CD4-positive, alpha-beta T cell (primary cell): Measurements from ENCODE around the gene GPX3. TPM values are rescaled to one million over a fixed set of nuclear protein-coding genes. Genes with fewer than 3 reads are reported as not detected.
A peak's percentile ranks its signal among the peaks of the same experiment; 100 is the strongest.

ENCODE experiments used
- ATAC-seq: fragments of 200-7000 bp; cut with Tn5 transposase; one replicate; pipeline ENCODE4 v1.10.0; 2022; ENCODE audit warnings: mild to moderate bottlenecking; ENCODE audit not compliant: poor library complexity
- CTCF ChIA-PET: fragments of 350-600 bp; sonication (Branson Sonifier 250); formaldehyde crosslinking; loops from one replicate; lab custom pipeline; 2021; ENCODE audit warnings: antibody characterized with exemption, inconsistent platforms; lab: Charles Lee
- POLR2A ChIA-PET: fragments of 350-600 bp; sonication (Branson Sonifier 250); formaldehyde crosslinking; loops from one replicate; lab custom pipeline; 2021; ENCODE audit warnings: antibody characterized with exemption, inconsistent platforms; lab: Charles Lee
- DNase-seq, 14 experiments: peaks; one replicate each; pipeline ENCODE4 v3.0.0-alpha.2; 2013 to 2020; ENCODE audit warnings: mixed read lengths in 2 of 14
- H3K27ac ChIP-seq, 2 donors: one replicate each; pipeline versions ENCODE4 v1.5.1 to v1.7.0; 2013; ENCODE audit warnings: low read length in 2 of 2, low read depth in 1 of 2, mild to moderate bottlenecking in 1 of 2
- H3K27me3 ChIP-seq, 2 experiments: 1 replicate in 1 of 2; 2 replicates in 1 of 2; pipeline versions ENCODE4 v1.6.1 to v1.7.0; 2013; ENCODE audit warnings: low read length in 2 of 2, control low read depth in 1 of 2, mild to moderate bottlenecking in 1 of 2, moderate library complexity in 1 of 2; ENCODE audit not compliant: insufficient read depth in 2 of 2, control insufficient read depth in 1 of 2
- H3K36me3 ChIP-seq: one replicate; pipeline ENCODE4 v1.6.1; 2013; ENCODE audit warnings: low read length, control low read depth; ENCODE audit not compliant: insufficient read depth
- H3K4me1 ChIP-seq: one replicate; pipeline ENCODE4 v1.6.1; 2013; ENCODE audit warnings: low read length, control low read depth; ENCODE audit not compliant: insufficient read depth
- H3K4me3 ChIP-seq: one replicate; pipeline ENCODE4 v1.5.1; 2013; ENCODE audit warnings: mild to moderate bottlenecking, low read length, moderate library complexity
- H3K9me3 ChIP-seq, 2 experiments: 1 replicate in 1 of 2; 2 replicates in 1 of 2; pipeline versions ENCODE4 v1.6.1 to v1.7.0; 2013; ENCODE audit warnings: low read length in 2 of 2, mild to moderate bottlenecking in 2 of 2, control low read depth in 1 of 2, moderate library complexity in 1 of 2; ENCODE audit not compliant: control insufficient read depth in 1 of 2, insufficient read depth in 1 of 2
- H3K27ac Mint-ChIP-seq: one replicate; pipeline ENCODE4 v1.8.0; 2020; ENCODE audit warnings: mixed read lengths
- H3K27me3 Mint-ChIP-seq: one replicate; pipeline ENCODE4 v1.8.0; 2021; ENCODE audit warnings: mixed read lengths
- H3K36me3 Mint-ChIP-seq: one replicate; pipeline ENCODE4 v1.8.0; 2021; ENCODE audit warnings: low read depth, mixed read lengths
- H3K4me1 Mint-ChIP-seq: one replicate; pipeline ENCODE4 v1.8.0; 2021; ENCODE audit warnings: low read depth, mixed read lengths
- H3K4me3 Mint-ChIP-seq: one replicate; pipeline ENCODE4 v1.8.0; 2020; ENCODE audit warnings: mild to moderate bottlenecking, mixed read lengths
- H3K9me3 Mint-ChIP-seq: one replicate; pipeline ENCODE4 v1.8.0; 2020; ENCODE audit warnings: mixed read lengths
- CTCF ChIP-seq: fragments of 200-600 bp; IDR thresholded peaks from one replicate; pipeline ENCODE4 v1.8.0; 2022; ENCODE audit warnings: antibody characterized with exemption, mild to moderate bottlenecking
- intact Hi-C, 2 experiments: fragments of 100-400 bp; cut with DNase I in 1 of 2; cut with micrococcal nuclease in 1 of 2; formaldehyde crosslinking; loops; one replicate each; pipeline versions ENCODE4 v1.15.1 to v1.9.0; 2023 to 2025; cut with DNase I, micrococcal nuclease
- polyA plus RNA-seq, 2 donors: library from polyadenylated mRNA; unstranded; fragments of 120-200 nt; gene quantifications; one replicate each; pipeline ENCODE4 v1.2.1, GENCODE V29; 2013
- total RNA-seq, 174 experiments: library from RNA in 2 of 174; stranded (reverse) in 2 of 174; gene quantifications; one replicate each; pipeline ENCODE4 v1.2.3 and lab custom pipeline; 2021 to 2026

Gene GPX3
- under 1 TPM in 1 of 2 experiments, not detected in 1; 0.58 TPM for total RNA-seq
- 1.5 TPM for polyA plus RNA-seq (2013, experiment 1 of 2)
- polyA plus RNA-seq (2013, experiment 2 of 2), result 3.4 TPM
- 0 to 0.95 (median 0.05) reads per million in 172 experiments for total RNA-seq (lab: John Stamatoyannopoulos, UW)

- no peaks in the 10 kb centered on the region for H3K27me3 Mint-ChIP-seq
- no peak for TF ChIP-seq CTCF
- no peaks in the 10 kb centered on the region for H3K36me3 ChIP-seq
- H3K36me3 Mint-ChIP-seq, result no peaks in the 10 kb centered on the region
- no peak within 1 kb of the TSS for H3K27ac ChIP-seq
- no peaks in the 10 kb centered on the region for H3K9me3 ChIP-seq
- ATAC-seq, result peak; percentile 53
- H3K27me3 ChIP-seq, result no peaks in the 10 kb centered on the region
- no peak within 1 kb of the TSS for H3K27ac Mint-ChIP-seq
- POLR2A ChIA-PET, result interaction anchor here (0.6 kb wide), 1 partner anchor 166 kb away, joined by 3 read pairs; no protein-coding TSS in a partner anchor
- peak within 1 kb of the TSS; percentile 51 for H3K4me3 ChIP-seq
- CTCF ChIA-PET, result interaction anchor here (0.9 kb wide), 1 partner anchor 174 kb away, joined by 3 read pairs; no protein-coding TSS in a partner anchor
- peak in 8 of 14 experiments; percentile 6 to 65 (median 36) for DNase-seq
- peak within 1 kb of the TSS; percentile 48 for H3K4me3 Mint-ChIP-seq
- peaks cover 16% of the 10 kb centered on the region for H3K4me1 ChIP-seq
- no peaks in the 10 kb centered on the region for H3K9me3 Mint-ChIP-seq
- intact Hi-C loops, result no loop called here
- peaks cover 39% of the 10 kb centered on the region for H3K4me1 Mint-ChIP-seq
Measured at GRCh38 chr5:151020304-151021110, at the start of gene GPX3. GPX3 (plus strand) TSS chr5:151020591; CDS start chr5:151020655, 64 bp downstream.

- H3K4me1 Mint-ChIP-seq, result no peaks in the 10 kb centered on the region
- H3K36me3 ChIP-seq, result no peaks in the 10 kb centered on the region
- no peak overlapping the region for H3K4me3 ChIP-seq
- H3K27me3 ChIP-seq, result no peaks in the 10 kb centered on the region
- H3K4me1 ChIP-seq, result no peaks in the 10 kb centered on the region
- DNase-seq (no peak), ATAC-seq (no peak)
- peaks cover 5% of the 10 kb centered on the region for H3K27me3 Mint-ChIP-seq
- H3K9me3 ChIP-seq, result peaks cover 0 to 4% of the 10 kb centered on the region in 2 experiments
- ChIA-PET CTCF (no interaction called here), POLR2A (no interaction called here)
- intact Hi-C loops, result no loop called here
- H3K27ac Mint-ChIP-seq, result no peak overlapping the region
- TF ChIP-seq CTCF, result no peak
- H3K27ac ChIP-seq, result no peak overlapping the region
- H3K36me3 Mint-ChIP-seq, result no peaks in the 10 kb centered on the region
- H3K9me3 Mint-ChIP-seq, result no peaks in the 10 kb centered on the region
- no peak overlapping the region for H3K4me3 Mint-ChIP-seq
Measured at GRCh38 chr5:150978590-150978989, 41.8 kb upstream of the GPX3 start.

GRCh38 chr5:150987746-150988145 lies 32.6 kb upstream of the GPX3 start:
- no peaks in the 10 kb centered on the region for H3K36me3 ChIP-seq
- H3K27me3 Mint-ChIP-seq, result peaks cover 4% of the 10 kb centered on the region
- H3K4me1 ChIP-seq, result no peaks in the 10 kb centered on the region
- no peak for TF ChIP-seq CTCF
- no peak overlapping the region for H3K27ac Mint-ChIP-seq
- peaks cover 0 to 2% of the 10 kb centered on the region in 2 experiments for H3K9me3 ChIP-seq
- H3K4me3 ChIP-seq, result no peak overlapping the region
- no peak overlapping the region for H3K27ac ChIP-seq
- ATAC-seq (no peak), DNase-seq (no peak)
- H3K4me3 Mint-ChIP-seq, result no peak overlapping the region
- intact Hi-C loops, result no loop called here
- H3K36me3 Mint-ChIP-seq, result peaks cover 4% of the 10 kb centered on the region
- ChIA-PET POLR2A (no interaction called here), CTCF (no interaction called here)
- no peaks in the 10 kb centered on the region for H3K27me3 ChIP-seq
- H3K9me3 Mint-ChIP-seq, result peaks cover 3% of the 10 kb centered on the region
- H3K4me1 Mint-ChIP-seq, result no peaks in the 10 kb centered on the region
